Measurements from ENCODE around the gene BTAF1. TPM values are rescaled to one million over a fixed set of nuclear protein-coding genes. Genes with fewer than 3 reads are reported as not detected.

Gene BTAF1
- 10 to 100 TPM; 60.9 to 81.8 TPM for total RNA-seq
- polyA plus RNA-seq (ENCODE audit: insufficient read depth, low read depth, low replicate concordance), result 37.5 TPM
- long read RNA-seq, donor 1, partial matches to known transcripts, result 20 of 20 reads
- long read RNA-seq, donor 1, other reads (novel, unspliced or antisense), result 0 of 20 reads
- long read RNA-seq, donor 2, result 0 reads

DNA sequence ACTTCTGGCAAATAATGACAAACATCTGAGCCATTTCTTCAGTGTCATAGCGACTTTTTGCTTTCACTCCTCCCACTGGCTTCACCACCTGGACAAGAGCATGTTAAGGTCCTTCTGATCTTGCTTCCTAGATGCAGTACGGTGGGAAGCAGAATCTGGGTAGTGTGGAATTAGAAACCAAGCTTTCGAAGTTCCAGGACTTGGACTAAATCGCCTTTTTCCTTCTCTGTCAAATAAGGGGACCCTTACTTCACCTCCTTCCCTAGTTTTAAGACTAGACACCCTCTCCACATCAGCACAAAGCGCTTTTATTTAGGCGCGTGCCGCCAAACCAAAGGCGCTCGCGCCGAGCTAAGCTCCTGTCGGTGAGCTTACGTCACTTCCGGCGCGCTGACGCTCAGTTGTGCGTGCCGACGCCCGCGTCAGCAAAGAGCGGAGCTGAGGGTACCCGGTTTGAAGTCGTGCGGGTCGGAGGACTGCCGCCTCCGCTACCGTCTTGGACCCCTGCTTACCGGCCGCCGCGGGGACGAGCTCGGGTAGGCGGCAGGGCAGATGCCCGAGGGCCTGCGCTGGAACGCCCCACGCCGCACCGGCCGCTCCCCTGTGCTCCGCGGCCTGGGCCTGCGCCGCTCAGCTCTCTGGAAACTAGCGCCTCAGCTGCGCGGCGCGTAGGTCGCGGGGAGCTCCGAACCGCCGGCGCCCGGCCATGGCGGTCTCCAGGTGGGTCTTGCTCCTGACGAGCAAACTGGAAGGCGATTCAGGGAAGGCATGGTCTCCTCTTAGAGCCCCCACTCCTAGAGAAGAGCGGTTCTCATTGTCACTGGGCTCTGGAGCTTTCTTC lies at the start of gene BTAF1:
TSS of gene BTAF1 (plus strand) at position 400 of the 841 bp plus-strand sequence. CDS start at position 707, 307 bp downstream.
- H3K4me1 ChIP-seq, result peaks cover 8% of the 10 kb centered on the region
- H3K4me3 ChIP-seq, result peak within 1 kb of the TSS; percentile 81 to 92
- WGBS, 2 donors, result 0% methylated on average over 15 to 65 of the region's 65 CpGs
- TF ChIP-seq, protein P1, sequence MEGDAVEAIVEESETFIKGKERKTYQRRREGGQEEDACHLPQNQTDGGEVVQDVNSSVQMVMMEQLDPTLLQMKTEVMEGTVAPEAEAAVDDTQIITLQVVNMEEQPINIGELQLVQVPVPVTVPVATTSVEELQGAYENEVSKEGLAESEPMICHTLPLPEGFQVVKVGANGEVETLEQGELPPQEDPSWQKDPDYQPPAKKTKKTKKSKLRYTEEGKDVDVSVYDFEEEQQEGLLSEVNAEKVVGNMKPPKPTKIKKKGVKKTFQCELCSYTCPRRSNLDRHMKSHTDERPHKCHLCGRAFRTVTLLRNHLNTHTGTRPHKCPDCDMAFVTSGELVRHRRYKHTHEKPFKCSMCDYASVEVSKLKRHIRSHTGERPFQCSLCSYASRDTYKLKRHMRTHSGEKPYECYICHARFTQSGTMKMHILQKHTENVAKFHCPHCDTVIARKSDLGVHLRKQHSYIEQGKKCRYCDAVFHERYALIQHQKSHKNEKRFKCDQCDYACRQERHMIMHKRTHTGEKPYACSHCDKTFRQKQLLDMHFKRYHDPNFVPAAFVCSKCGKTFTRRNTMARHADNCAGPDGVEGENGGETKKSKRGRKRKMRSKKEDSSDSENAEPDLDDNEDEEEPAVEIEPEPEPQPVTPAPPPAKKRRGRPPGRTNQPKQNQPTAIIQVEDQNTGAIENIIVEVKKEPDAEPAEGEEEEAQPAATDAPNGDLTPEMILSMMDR (IDR thresholded peaks at IDR 0.05), result peak in 1 of 3 experiments; percentile 6
- TF ChIP-seq POLR2A (IDR thresholded peaks at IDR 0.05), result peak; percentile 74
- DNase-seq, result peak; percentile 97
- H3K27me3 ChIP-seq, result no peaks in the 10 kb centered on the region
- H3K9me3 ChIP-seq, result no peaks in the 10 kb centered on the region
- peak within 1 kb of the TSS; percentile 92 to 97 for H3K27ac ChIP-seq
- no peaks in the 10 kb centered on the region for H3K36me3 ChIP-seq (ENCODE audit: low read depth, missing control alignments)
- intact Hi-C loops (cut with DNase I; ENCODE audit: low total_unique reads), result no loop called here

DNA sequence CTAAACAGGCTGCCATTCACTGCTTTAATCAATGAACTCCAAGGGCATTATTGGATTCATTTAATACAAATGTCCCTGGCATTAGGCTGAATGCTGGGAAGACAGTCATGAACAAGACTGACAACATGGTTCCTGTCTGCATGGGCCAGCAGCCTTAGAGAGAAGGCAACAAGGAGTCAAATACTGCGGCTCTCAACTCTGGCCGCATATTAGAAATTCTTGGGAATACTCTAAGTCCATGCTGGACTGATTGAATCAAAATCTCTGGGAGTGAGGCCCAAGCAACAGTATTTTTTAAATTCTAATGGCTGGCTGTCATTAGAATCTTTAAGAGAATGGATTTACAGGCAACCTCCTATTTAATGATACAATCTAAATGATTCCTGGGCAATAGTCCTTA lies 48.4 kb upstream of the BTAF1 start:
- Histone ChIP-seq H3K9me3 (no peaks in the 10 kb centered on the region), H3K27ac (no peak overlapping the region), H3K4me1 (no peaks in the 10 kb centered on the region), H3K36me3 (ENCODE audit: low read depth, missing control alignments) (no peaks in the 10 kb centered on the region), H3K4me3 (no peak overlapping the region), H3K27me3 (no peaks in the 10 kb centered on the region)
- TF ChIP-seq POLR2A (IDR thresholded peaks at IDR 0.05), result no peak
- TF ChIP-seq, protein P1 (IDR thresholded peaks at IDR 0.05), result no peak
- 92 to 100% methylated on average over 2 of the region's 2 CpGs for WGBS, 2 donors
- DNase-seq, result no peak
- intact Hi-C loops (cut with DNase I; ENCODE audit: low total_unique reads), result no loop called here

DNA sequence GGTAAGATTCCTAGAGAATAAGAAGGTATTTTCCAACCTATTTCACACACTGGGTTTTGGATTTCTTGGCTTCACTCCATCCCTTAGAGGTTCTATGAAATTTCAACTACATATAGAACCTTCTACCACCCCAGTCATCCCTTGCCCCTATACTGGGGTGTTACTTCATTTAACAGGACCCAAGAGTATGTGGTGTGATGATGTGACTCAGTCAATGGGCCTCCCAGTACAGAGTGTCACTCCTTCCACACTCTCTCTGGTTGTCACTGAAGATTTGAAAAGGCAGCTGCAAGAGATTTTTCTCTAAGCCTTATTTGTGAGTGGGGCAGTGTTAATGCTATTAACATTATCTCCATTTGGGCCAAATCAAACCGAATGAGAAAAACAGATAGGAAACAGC lies 47.8 kb upstream of the BTAF1 start:
- H3K4me1 ChIP-seq, result no peaks in the 10 kb centered on the region
- no peaks in the 10 kb centered on the region for H3K27me3 ChIP-seq
- TF ChIP-seq, protein P1 (IDR thresholded peaks at IDR 0.05), result no peak
- no peak for TF ChIP-seq POLR2A (IDR thresholded peaks at IDR 0.05)
- H3K4me3 ChIP-seq, result no peak overlapping the region
- no peaks in the 10 kb centered on the region for H3K9me3 ChIP-seq
- no peak overlapping the region for H3K27ac ChIP-seq
- intact Hi-C loops (cut with DNase I; ENCODE audit: low total_unique reads), result no loop called here
- no peaks in the 10 kb centered on the region for H3K36me3 ChIP-seq (ENCODE audit: low read depth, missing control alignments)
- DNase-seq, result no peak
- WGBS, 2 donors, result 78 to 85% methylated on average over 1 of the region's 1 CpG

DNA sequence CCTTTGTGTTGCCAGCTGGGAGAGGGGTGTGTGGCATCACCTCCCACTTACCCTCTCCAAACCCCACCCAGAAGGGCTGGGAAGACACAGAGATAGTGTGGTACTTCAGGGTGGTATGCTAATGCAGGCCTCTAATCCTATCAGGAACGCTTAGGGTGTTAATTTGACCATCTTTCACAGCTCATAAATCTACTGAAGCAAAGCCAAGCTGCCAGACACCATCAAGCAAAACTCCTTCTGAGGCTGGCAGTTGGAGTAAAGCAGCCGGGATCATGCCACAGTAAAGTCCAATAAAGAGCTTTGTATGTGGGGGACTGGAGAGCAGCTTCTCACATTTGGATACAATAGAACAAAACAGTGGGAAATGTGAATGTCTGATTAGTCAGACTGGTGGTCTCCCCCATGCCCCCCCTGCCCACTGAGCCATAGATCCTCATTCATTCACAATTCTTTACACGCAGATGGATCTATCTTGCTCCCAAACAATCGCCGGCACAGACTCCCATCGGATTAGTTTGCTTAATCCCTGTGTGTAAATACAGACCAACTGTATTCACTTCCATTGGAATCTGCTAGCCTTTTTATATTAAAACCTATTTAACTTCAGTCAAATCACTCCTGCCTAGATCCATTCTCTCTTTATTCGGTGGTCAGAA lies 43.9 kb upstream of the BTAF1 start:
- intact Hi-C loops (cut with DNase I; ENCODE audit: low total_unique reads), result no loop called here
- Histone ChIP-seq H3K36me3 (ENCODE audit: low read depth, missing control alignments) (no peaks in the 10 kb centered on the region), H3K9me3 (no peaks in the 10 kb centered on the region), H3K4me1 (peaks cover 8% of the 10 kb centered on the region), H3K27ac (no peak overlapping the region), H3K4me3 (no peak overlapping the region), H3K27me3 (no peaks in the 10 kb centered on the region)
- no peak for TF ChIP-seq POLR2A (IDR thresholded peaks at IDR 0.05)
- TF ChIP-seq, protein P1 (IDR thresholded peaks at IDR 0.05), result no peak
- WGBS, 2 donors, result 59 to 61% methylated on average over 6 to 7 of the region's 7 CpGs
- no peak for DNase-seq
